Measurements from ENCODE around the gene REL. TPM values are rescaled to one million over a fixed set of nuclear protein-coding genes. Genes with fewer than 3 reads are reported as not detected.

The REL gene
- total and polyA plus RNA-seq, 2 of the 4 experiments (the other 2 are of a cell fraction) = 1.3 to 4.3 TPM

DNA sequence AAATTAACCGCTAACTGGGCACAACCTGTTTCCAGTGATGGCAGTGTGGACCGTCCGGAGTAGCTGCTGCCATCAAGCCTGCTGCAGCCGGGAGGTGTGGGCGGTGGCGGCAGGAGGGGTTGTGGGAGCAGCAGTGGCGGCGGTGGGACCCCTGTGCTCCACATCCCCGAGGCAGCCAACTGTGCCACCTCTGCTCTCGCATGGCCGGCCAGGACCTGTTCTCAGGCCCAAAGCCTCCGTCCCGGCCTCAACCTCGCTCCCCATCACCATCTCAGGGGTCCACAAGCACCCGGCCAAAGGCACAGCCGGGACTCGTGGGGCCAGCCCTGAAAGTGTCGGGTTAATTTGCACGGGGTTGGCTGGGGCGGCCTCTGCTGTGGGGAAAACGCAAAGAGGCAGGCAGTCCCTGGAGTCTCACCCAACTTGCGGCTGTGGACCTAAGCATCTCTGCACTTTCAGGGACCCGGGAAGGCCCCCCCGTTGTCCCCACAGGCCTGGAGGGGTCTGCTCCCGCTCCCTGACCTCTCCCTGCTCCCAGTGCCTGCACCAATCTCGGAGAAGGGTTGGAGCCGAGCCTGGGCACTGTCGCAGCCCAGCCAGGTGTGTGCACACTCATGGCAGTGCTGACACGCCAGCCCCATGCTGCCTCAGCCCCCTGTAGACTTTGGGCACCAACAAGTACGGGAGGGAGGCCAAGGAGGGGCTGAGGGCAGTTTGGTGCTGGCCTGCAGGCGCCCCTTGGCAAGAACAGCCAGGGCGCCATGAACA, 91.7 kb downstream of the REL start:
- no peak overlapping the region for H3K56ac ChIP-seq (ENCODE audit: extremely low read depth, insufficient read depth, low read length)
- no peak overlapping the region for H3K4me2 ChIP-seq (ENCODE audit: low read depth, low read length)
- in situ Hi-C loops (cut with MboI; ENCODE audit: low sequenced_read_pairs) (no loop called here), dilution Hi-C loops (cut with HindIII; ENCODE audit: low sequenced_read_pairs, unreplicated experiment) (no loop called here), intact Hi-C loops (cut with micrococcal nuclease) (no loop called here)
- H3K4me1 ChIP-seq (ENCODE audit: control insufficient read depth, insufficient read depth, low read length) = no peaks in the 10 kb centered on the region; the same call in 1 of the 2 replicates
- H3K9ac ChIP-seq (ENCODE audit: low read depth, low read length) = no peak overlapping the region
- no peak overlapping the region for H3K4ac ChIP-seq (ENCODE audit: low read depth, low read length)
- H2BK120ac ChIP-seq (ENCODE audit: low read depth, low read length) = no peak overlapping the region
- no peak overlapping the region for H2AK5ac ChIP-seq (ENCODE audit: low read depth, low read length)
- H3K18ac ChIP-seq (ENCODE audit: low read depth, low read length) = no peak overlapping the region
- no peaks in the 10 kb centered on the region for H4K20me1 ChIP-seq (ENCODE audit: insufficient read depth, low read length)
- no peak overlapping the region for H2AK9ac ChIP-seq (replicated peaks; ENCODE audit: low read depth, low read length, poor library complexity)
- H3K4me3 ChIP-seq (ENCODE audit: insufficient read depth, low read depth, low read length) = no peak overlapping the region
- no peak overlapping the region for H3K23ac ChIP-seq (ENCODE audit: low read depth, low read length)
- no peak overlapping the region for H2BK20ac ChIP-seq (ENCODE audit: low read depth, low read length)
- H4K5ac ChIP-seq (ENCODE audit: low read depth, low read length) = no peak overlapping the region
- TF ChIP-seq, protein P1, sequence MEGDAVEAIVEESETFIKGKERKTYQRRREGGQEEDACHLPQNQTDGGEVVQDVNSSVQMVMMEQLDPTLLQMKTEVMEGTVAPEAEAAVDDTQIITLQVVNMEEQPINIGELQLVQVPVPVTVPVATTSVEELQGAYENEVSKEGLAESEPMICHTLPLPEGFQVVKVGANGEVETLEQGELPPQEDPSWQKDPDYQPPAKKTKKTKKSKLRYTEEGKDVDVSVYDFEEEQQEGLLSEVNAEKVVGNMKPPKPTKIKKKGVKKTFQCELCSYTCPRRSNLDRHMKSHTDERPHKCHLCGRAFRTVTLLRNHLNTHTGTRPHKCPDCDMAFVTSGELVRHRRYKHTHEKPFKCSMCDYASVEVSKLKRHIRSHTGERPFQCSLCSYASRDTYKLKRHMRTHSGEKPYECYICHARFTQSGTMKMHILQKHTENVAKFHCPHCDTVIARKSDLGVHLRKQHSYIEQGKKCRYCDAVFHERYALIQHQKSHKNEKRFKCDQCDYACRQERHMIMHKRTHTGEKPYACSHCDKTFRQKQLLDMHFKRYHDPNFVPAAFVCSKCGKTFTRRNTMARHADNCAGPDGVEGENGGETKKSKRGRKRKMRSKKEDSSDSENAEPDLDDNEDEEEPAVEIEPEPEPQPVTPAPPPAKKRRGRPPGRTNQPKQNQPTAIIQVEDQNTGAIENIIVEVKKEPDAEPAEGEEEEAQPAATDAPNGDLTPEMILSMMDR (conservative IDR thresholded peaks at IDR 0.05; ENCODE audit: low read depth, low read length) = no peak
- no peak for TF ChIP-seq POLR2A (IDR thresholded peaks at IDR 0.05; ENCODE audit: low read depth, low read length)
- no peak for TF ChIP-seq RAD21 (IDR thresholded peaks at IDR 0.05; ENCODE audit: low read length)
- TF ChIP-seq CHD1 (IDR thresholded peaks at IDR 0.05; ENCODE audit: low read depth, low read length) = no peak
- no peak for TF ChIP-seq FOS (IDR thresholded peaks at IDR 0.05; ENCODE audit: low read depth, low read length)
- TF ChIP-seq NFE2L2 (IDR thresholded peaks at IDR 0.05; ENCODE audit: low read depth, low read length) = no peak
- TF ChIP-seq RCOR1 (IDR thresholded peaks at IDR 0.05; ENCODE audit: insufficient replicate concordance, low read length) = no peak
- no peak for TF ChIP-seq SMC3 (IDR thresholded peaks at IDR 0.05; ENCODE audit: low read depth, low read length)
- no peak for TF ChIP-seq BHLHE40 (IDR thresholded peaks at IDR 0.05; ENCODE audit: low read depth, low read length)
- no peak overlapping the region for H2AFZ ChIP-seq (replicated peaks; ENCODE audit: low read length, poor library complexity)
- ChIA-PET CTCF (interaction anchor here (0.6 kb wide), 1 partner anchor 9 kb away, joined by 6 read pairs; no protein-coding TSS in a partner anchor), POLR2A (ENCODE audit: unreplicated experiment) (interaction anchor here (1.0 kb wide), 1 partner anchor 17 kb away, joined by 4 read pairs; no protein-coding TSS in a partner anchor)
- H4K91ac ChIP-seq (ENCODE audit: insufficient read depth, low read depth, low read length) = no peak overlapping the region
- no peak overlapping the region for H2BK5ac ChIP-seq (ENCODE audit: low read depth, low read length, poor library complexity, severe bottlenecking)
- no peaks in the 10 kb centered on the region for H3K9me3 ChIP-seq (ENCODE audit: control insufficient read depth, insufficient read depth, low read length)
- H3K27ac ChIP-seq (ENCODE audit: insufficient read depth, low read length) = no peak overlapping the region
- no TSS peak for BruUV-seq (replicated peaks)
- no peak for ATAC-seq (ENCODE audit: low read depth)
- H3K36me3 ChIP-seq (ENCODE audit: control insufficient read depth, insufficient read depth, low read length) = no peaks in the 10 kb centered on the region
- no peak for DNase-seq
- H3K27me3 ChIP-seq (ENCODE audit: control insufficient read depth, insufficient read depth, low read length) = no peaks in the 10 kb centered on the region
- no peak overlapping the region for H3K14ac ChIP-seq (replicated peaks; ENCODE audit: low read depth, low read length)
- WGBS, 2 experiments (ENCODE audit: extremely low coverage in 2 of 2, insufficient read length in 1 of 2) = 93% methylated on average over 10 of the region's 32 CpGs; no CpG with 5 or more reads in 1 of the 2 experiments
- H4K8ac ChIP-seq (ENCODE audit: low read depth in 2 of 2, low read length in 2 of 2) = no peak overlapping the region
- no peaks in the 10 kb centered on the region for H3K79me1 ChIP-seq (ENCODE audit: low read depth in 1 of 2, low read length in 2 of 2)
- no peaks in the 10 kb centered on the region for H3K9me1 ChIP-seq (ENCODE audit: insufficient read depth, low read length)
- H2BK15ac ChIP-seq (ENCODE audit: low read depth, low read length) = no peak overlapping the region

All from IMR-90 (cell line).